ENCODE data around the gene IFNG. TPM values are rescaled to one million over a fixed set of nuclear protein-coding genes. Genes with fewer than 3 reads are reported as not detected.

The IFNG gene
- total RNA-seq, 1 experiment from 2014 or later = 0.44 TPM

- TF ChIP-seq TCF7L2 (IDR thresholded peaks at IDR 0.05; ENCODE audit: borderline replicate concordance, extremely low read depth, insufficient read depth, insufficient read length) (no peak), SRF (IDR thresholded peaks at IDR 0.05; ENCODE audit: low read depth) (no peak), ZNF274 (IDR thresholded peaks at IDR 0.05; ENCODE audit: low read depth, low read length) (no peak)
Measured at GRCh38 chr12:68154779-68155178, 4.8 kb downstream of the IFNG start (continued).

GRCh38 chr12:68148261-68148951 lies 11.1 kb downstream of the IFNG start:
- BruUV-seq (replicated peaks) = no TSS peak
- H3K4me3 ChIP-seq (replicated peaks in 1 of 2; ENCODE audit: low read depth in 1 of 2, low read length in 2 of 2) = no peak overlapping the region
- H3K9me3 ChIP-seq (ENCODE audit: control insufficient read depth in 1 of 2, insufficient read depth in 1 of 2, low read depth in 1 of 2, low read length in 2 of 2) = no peaks in the 10 kb centered on the region
- DNase-seq (ENCODE audit: low read depth, low spot score) (no peak), ATAC-seq (no peak)
- no peaks in the 10 kb centered on the region for H3K27me3 ChIP-seq (ENCODE audit: insufficient read depth, low read length)
- H3K9me2 ChIP-seq (ENCODE audit: insufficient read depth) = no peaks in the 10 kb centered on the region
- no peaks in the 10 kb centered on the region for H3K4me1 ChIP-seq (ENCODE audit: control insufficient read depth in 1 of 2, insufficient read depth in 2 of 2, low read length in 2 of 2)
- no peaks in the 10 kb centered on the region for H4K20me1 ChIP-seq (ENCODE audit: insufficient read depth)
- intact Hi-C loops (cut with micrococcal nuclease) = no loop called here
- no peak overlapping the region for H3K4me2 ChIP-seq (ENCODE audit: low read length)
- ChIA-PET POLR2A (no interaction called here), RAD21 (ENCODE audit: low non-redundant PET in 1 of 2, low total read pairs in 2 of 2, uncharacterized antibody in 2 of 2, unreplicated experiment in 2 of 2) (no interaction called here), CTCF (interaction anchor here (2.9 kb wide), 1 partner anchor 10 kb away, joined by 14 read pairs; no protein-coding TSS in a partner anchor)
- H3K9ac ChIP-seq (ENCODE audit: low read length) = no peak overlapping the region
- no peak overlapping the region for H3K27ac ChIP-seq (ENCODE audit: low read depth, low read length)
- H3K36me3 ChIP-seq (ENCODE audit: control insufficient read depth in 1 of 2, insufficient read depth in 2 of 2, low read length in 2 of 2) = no peaks in the 10 kb centered on the region
- no peaks in the 10 kb centered on the region for H3K79me2 ChIP-seq (ENCODE audit: insufficient read depth, low read length)
- H2AFZ ChIP-seq (ENCODE audit: low read depth, low read length, poor library complexity, severe bottlenecking) = no peak overlapping the region
- TF ChIP-seq CTCF (IDR thresholded peaks at IDR 0.05 in 2 of 3, conservative IDR thresholded peaks at IDR 0.05 in 1 of 3; ENCODE audit: borderline replicate concordance in 1 of 3, insufficient read depth in 1 of 3, low read depth in 2 of 3, low read length in 2 of 3) (no peak), JUND (IDR thresholded peaks at IDR 0.05) (no peak), ATF3 (IDR thresholded peaks at IDR 0.05) (no peak), EZH2phosphoT487 (IDR thresholded peaks at IDR 0.05; ENCODE audit: borderline replicate concordance) (no peak), REST (IDR thresholded peaks at IDR 0.05; ENCODE audit: low read depth) (no peak), YY1 (IDR thresholded peaks at IDR 0.05; ENCODE audit: extremely low read depth, insufficient replicate concordance, low read depth, low read length) (no peak), CEBPB (IDR thresholded peaks at IDR 0.05; ENCODE audit: low read depth) (no peak), ZBTB33 (IDR thresholded peaks at IDR 0.05; ENCODE audit: extremely low read depth, insufficient replicate concordance, low read length) (no peak), EZH2 (IDR thresholded peaks at IDR 0.05) (no peak), SP1 (IDR thresholded peaks at IDR 0.05; ENCODE audit: low read depth) (no peak), RAD21 (IDR thresholded peaks at IDR 0.05; ENCODE audit: low read depth) (no peak), POLR2A (IDR thresholded peaks at IDR 0.05; ENCODE audit: borderline replicate concordance, extremely low read depth, insufficient read depth, insufficient read length) (no peak), ELF1 (IDR thresholded peaks at IDR 0.05; ENCODE audit: borderline replicate concordance, low read depth) (no peak), ZFX (IDR thresholded peaks at IDR 0.05) (no peak), SIN3A (IDR thresholded peaks at IDR 0.05; ENCODE audit: low read depth) (no peak), EGR1 (IDR thresholded peaks at IDR 0.05; ENCODE audit: low read depth) (no peak)
